OCI-LY1 (cell line): ENCODE results near the gene MSH6.

Experiments used
- EZH2 ChIP-seq: fragments of 200-600 bp; sonication (generic), shearing (Covaris generic); IDR thresholded peaks from 2 replicates; pipeline ENCODE4 v1.8.0; 2017; ENCODE audit warnings: borderline replicate concordance, mixed run types, mild to moderate bottlenecking, antibody characterized with exemption, low read length, moderate library complexity, mixed read lengths
- TF ChIP-seq, protein P1 (sequence below): fragments of 200-600 bp; sonication (generic), shearing (Covaris generic); IDR thresholded peaks from 2 replicates; pipeline ENCODE4 v1.5.1; 2017; ENCODE audit warnings: mild to moderate bottlenecking, antibody characterized with exemption, low read length, moderate library complexity, mixed read lengths

DNA sequence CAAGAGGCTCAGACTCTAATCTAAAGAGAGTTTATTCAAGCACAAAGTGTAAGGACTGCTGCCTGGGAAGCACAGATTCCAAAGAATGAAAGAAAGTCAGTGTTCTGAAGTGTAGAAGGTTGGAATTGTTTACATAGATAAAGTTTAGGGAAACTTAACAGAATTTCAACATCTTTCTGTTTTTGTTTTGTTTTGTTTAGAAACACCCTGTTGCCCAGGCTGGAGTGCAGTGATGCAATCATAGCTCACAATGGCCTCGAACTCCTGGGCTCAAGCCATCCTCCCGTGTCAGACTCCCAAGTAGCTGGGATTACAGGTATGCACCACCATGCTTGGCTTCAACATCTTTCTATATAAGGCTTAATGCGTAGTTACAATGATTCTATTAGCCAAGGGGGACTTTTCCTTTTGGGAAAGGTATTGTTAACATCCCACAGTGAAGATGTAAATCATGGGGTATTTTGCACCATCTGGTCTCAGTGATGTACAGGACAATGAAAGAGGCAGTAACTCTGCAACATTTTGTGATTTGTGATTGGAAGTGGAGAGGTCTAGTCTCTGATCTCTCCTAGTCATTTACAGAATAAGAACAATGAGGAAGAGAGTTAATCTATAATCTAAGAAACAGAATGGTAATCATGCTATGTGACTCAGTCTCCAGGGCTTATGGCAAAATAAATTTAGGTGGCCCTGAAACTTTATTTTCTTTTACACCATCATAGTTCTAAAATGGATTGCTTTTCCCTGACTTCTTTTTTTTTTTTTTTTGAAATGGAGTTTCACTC lies 45.6 kb upstream of the MSH6 start:
- TF ChIP-seq EZH2 = no peak
- TF ChIP-seq, protein P1, sequence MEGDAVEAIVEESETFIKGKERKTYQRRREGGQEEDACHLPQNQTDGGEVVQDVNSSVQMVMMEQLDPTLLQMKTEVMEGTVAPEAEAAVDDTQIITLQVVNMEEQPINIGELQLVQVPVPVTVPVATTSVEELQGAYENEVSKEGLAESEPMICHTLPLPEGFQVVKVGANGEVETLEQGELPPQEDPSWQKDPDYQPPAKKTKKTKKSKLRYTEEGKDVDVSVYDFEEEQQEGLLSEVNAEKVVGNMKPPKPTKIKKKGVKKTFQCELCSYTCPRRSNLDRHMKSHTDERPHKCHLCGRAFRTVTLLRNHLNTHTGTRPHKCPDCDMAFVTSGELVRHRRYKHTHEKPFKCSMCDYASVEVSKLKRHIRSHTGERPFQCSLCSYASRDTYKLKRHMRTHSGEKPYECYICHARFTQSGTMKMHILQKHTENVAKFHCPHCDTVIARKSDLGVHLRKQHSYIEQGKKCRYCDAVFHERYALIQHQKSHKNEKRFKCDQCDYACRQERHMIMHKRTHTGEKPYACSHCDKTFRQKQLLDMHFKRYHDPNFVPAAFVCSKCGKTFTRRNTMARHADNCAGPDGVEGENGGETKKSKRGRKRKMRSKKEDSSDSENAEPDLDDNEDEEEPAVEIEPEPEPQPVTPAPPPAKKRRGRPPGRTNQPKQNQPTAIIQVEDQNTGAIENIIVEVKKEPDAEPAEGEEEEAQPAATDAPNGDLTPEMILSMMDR = no peak
